ENCODE measurements around the gene KMT2D. TPM values are rescaled to one million over a fixed set of nuclear protein-coding genes. Genes with fewer than 3 reads are reported as not detected.

KMT2D gene
- total and polyA plus RNA-seq, 2 donors (not counting 3 experiments of a cell fraction or from before 2014, with no cell fraction given), result 15.1 to 120 TPM

DNA sequence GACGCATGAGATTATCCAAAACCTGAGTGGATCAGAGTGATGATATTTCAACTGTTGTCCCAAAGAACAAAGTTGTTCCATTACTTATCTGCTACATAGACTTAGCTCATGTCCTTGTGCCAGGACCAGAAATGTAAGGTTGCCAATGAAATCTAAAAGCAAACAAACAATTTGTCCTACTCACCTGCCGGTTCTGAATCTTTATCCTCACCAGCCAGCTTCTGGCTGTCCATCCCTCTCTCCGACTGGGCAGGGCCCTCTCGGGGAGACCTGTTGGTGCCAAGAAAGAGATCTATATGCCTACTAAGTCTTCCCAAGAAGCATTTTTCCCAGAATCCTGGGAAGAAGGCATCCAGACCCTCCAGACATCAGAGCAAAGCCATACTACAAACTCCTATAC is 5.5 kb downstream of the KMT2D start:
- Histone ChIP-seq H3K9ac (replicated peaks; ENCODE audit: extremely low read depth, insufficient read depth, low read length) (no peak overlapping the region), H3K4me3 (replicated peaks in 1 of 3; ENCODE audit: insufficient read depth in 1 of 3, low read depth in 1 of 3, low read length in 3 of 3) (no peak overlapping the region), H3K36me3 (ENCODE audit: control insufficient read depth in 2 of 2, extremely low read depth in 1 of 2, insufficient read depth in 2 of 2, low read length in 2 of 2) (peaks cover 22 to 50% of the 10 kb centered on the region in 2 experiments), H3K4me2 (ENCODE audit: insufficient read depth, low read length) (no peak overlapping the region), H3K4me1 (ENCODE audit: control insufficient read depth, extremely low read depth, insufficient read depth, low read length) (peaks cover 35% of the 10 kb centered on the region), H3K27ac (ENCODE audit: insufficient read depth, low read depth, low read length) (no peak overlapping the region), H3K27me3 (ENCODE audit: control insufficient read depth in 2 of 2, insufficient read depth in 2 of 2, low read length in 2 of 2) (no peaks in the 10 kb centered on the region), H4K20me1 (replicated peaks; ENCODE audit: control insufficient read depth, extremely low read depth, insufficient read depth, low read length) (peaks cover 7% of the 10 kb centered on the region), H3K79me2 (ENCODE audit: control insufficient read depth, insufficient read depth, low read length) (peaks cover 88% of the 10 kb centered on the region), H3K9me3 (replicated peaks; ENCODE audit: control insufficient read depth, insufficient read depth, low read length) (no peaks in the 10 kb centered on the region), H2AFZ (ENCODE audit: low read depth, low read length) (no peak overlapping the region), H3K9me1 (replicated peaks; ENCODE audit: control insufficient read depth, extremely low read depth, insufficient read depth, low read length) (no peaks in the 10 kb centered on the region)
- FAIRE-seq (no peak), DNase-seq (ENCODE audit: low read depth, low spot score) (no peak)
- ChIA-PET POLR2A (no interaction called here), CTCF (interaction anchor here (1.4 kb wide), 1 partner anchor 11 kb away, joined by 9 read pairs; no protein-coding TSS in a partner anchor)
- dilution Hi-C loops (cut with MboI; ENCODE audit: extremely low pct_ligation_motif_present, low sequenced_read_pairs) (no loop called here), intact Hi-C loops (cut with micrococcal nuclease) (no loop called here)
- no TSS peak for BruUV-seq (replicated peaks)
- no peak for TF ChIP-seq GATA2 (IDR thresholded peaks at IDR 0.05; ENCODE audit: insufficient read depth, insufficient read length, low read depth, low read length)
- no peak for TF ChIP-seq EZH2 (IDR thresholded peaks at IDR 0.05; ENCODE audit: borderline replicate concordance, low read depth, low read length, severe bottlenecking)
- no peak for TF ChIP-seq MYC (IDR thresholded peaks at IDR 0.05; ENCODE audit: low read depth, low read length)
- TF ChIP-seq FOS (IDR thresholded peaks at IDR 0.05; ENCODE audit: borderline replicate concordance, insufficient read depth, low read length), result no peak
- TF ChIP-seq JUN (IDR thresholded peaks at IDR 0.05; ENCODE audit: borderline replicate concordance, insufficient read depth, insufficient read length, low read depth), result no peak
- no peak for TF ChIP-seq MAX (IDR thresholded peaks at IDR 0.05; ENCODE audit: insufficient read depth, insufficient read length)
- TF ChIP-seq CTCF (IDR thresholded peaks at IDR 0.05; ENCODE audit: extremely low read depth in 1 of 2, insufficient read depth in 1 of 2, low read depth in 1 of 2, low read length in 2 of 2), result no peak
- TF ChIP-seq POLR2A (IDR thresholded peaks at IDR 0.05; ENCODE audit: low read depth, low read length), result no peak
- TF ChIP-seq POLR2AphosphoS5 (IDR thresholded peaks at IDR 0.05; ENCODE audit: insufficient read depth, low read depth, low read length), result no peak

Measured in endothelial cell of umbilical vein (primary cell).